ENCODE measurements around the gene ASGR1.
"Not testable (repeated sequence)": the region's sequence is repeated elsewhere in the genome, so short reads cannot be mapped to it uniquely, and the experiment has no call there.

Gene ASGR1

GRCh38 chr17:7158424-7158823, 20.7 kb downstream of the ASGR1 start:
- DNase-seq: peak in 1 of 2 donors; percentile 57

GRCh38 chr17:7156342-7156940, 22.7 kb downstream of the ASGR1 start:
- no peak for DNase-seq

GRCh38 chr17:7147772-7148171, 31.4 kb downstream of the ASGR1 start:
- no peak for DNase-seq

GRCh38 chr17:7146115-7146514, 33.1 kb downstream of the ASGR1 start:
- DNase-seq: no peak

GRCh38 chr17:7144213-7144612, 35.0 kb downstream of the ASGR1 start:
- DNase-seq: no peak

- no peak for DNase-seq
These were observed 37.3 kb downstream of the ASGR1 start for GRCh38 chr17:7141824-7142223.

- no peak for DNase-seq
These were observed 39.8 kb downstream of the ASGR1 start for GRCh38 chr17:7139400-7139799.

- peak; percentile 84 to 90 for DNase-seq
These were observed 40.3 kb downstream of the ASGR1 start for GRCh38 chr17:7138800-7139381.

- peak; percentile 59 for DNase-seq
These were observed 41.8 kb downstream of the ASGR1 start for GRCh38 chr17:7137171-7137943.

GRCh38 chr17:7136266-7136877, 42.8 kb downstream of the ASGR1 start:
- DNase-seq: peak; percentile 82 to 83

- no peak for DNase-seq
These were observed 45.3 kb downstream of the ASGR1 start for GRCh38 chr17:7133916-7134315.

GRCh38 chr17:7133424-7133823, 45.7 kb downstream of the ASGR1 start:
- peak; percentile 79 to 85 for DNase-seq

GRCh38 chr17:7132511-7133094, 46.6 kb downstream of the ASGR1 start:
- DNase-seq: peak; percentile 83 to 91

- peak in 1 of 2 donors; percentile 29 for DNase-seq
These were observed 47.8 kb downstream of the ASGR1 start for GRCh38 chr17:7131423-7131791.

- peak; percentile 47 to 57 for DNase-seq
These were observed 48.3 kb downstream of the ASGR1 start for GRCh38 chr17:7130621-7131422.

GRCh38 chr17:7129311-7129710, 49.9 kb downstream of the ASGR1 start:
- DNase-seq: no peak

- DNase-seq: no peak
These were observed 51.0 kb downstream of the ASGR1 start for GRCh38 chr17:7128160-7128559.

- DNase-seq: not testable (repeated sequence)
These were observed 51.7 kb downstream of the ASGR1 start for GRCh38 chr17:7127501-7127900.

GRCh38 chr17:7126386-7126785, 52.8 kb downstream of the ASGR1 start:
- not testable (repeated sequence) for DNase-seq

- no peak for DNase-seq
These were observed 54.2 kb downstream of the ASGR1 start for GRCh38 chr17:7124923-7125322.

GRCh38 chr17:7123844-7124243, 55.3 kb downstream of the ASGR1 start:
- DNase-seq: no peak
